ENCODE data around the gene MRPL24. TPM values are rescaled to one million over a fixed set of nuclear protein-coding genes. Genes with fewer than 3 reads are reported as not detected.

The MRPL24 gene
- polyA plus RNA-seq, 2 of the 4 experiments (the other 2 are of a cell fraction): 170 to 198 TPM

- no peak for TF ChIP-seq NPAS2 (CRISPR knock-in tag; IDR thresholded peaks at IDR 0.05; ENCODE audit: borderline replicate concordance)
- TF ChIP-seq NFE2L2 (conservative IDR thresholded peaks at IDR 0.05; ENCODE audit: low read length): no peak
- TF ChIP-seq ZFP36 (IDR thresholded peaks at IDR 0.05; ENCODE audit: borderline replicate concordance, partially characterized antibody): no peak
- no peak; the same call in 1 of the 2 replicates for TF ChIP-seq PBX3 (IDR thresholded peaks at IDR 0.05)
- peak; percentile 85; the same call in 1 of the 2 replicates for TF ChIP-seq TFCP2L1 (CRISPR knock-in tag; IDR thresholded peaks at IDR 0.05)
Measured at GRCh38 chr1:156746728-156747631, 6.1 kb upstream of the MRPL24 start (continued).

- ChIA-PET POLR2A (interaction anchor here (1.0 to 3.1 kb wide), 3 partner anchors 18 to 21 kb away, joined by 7 to 21 read pairs (median 7); partner anchors contain the start of genes ISG20L2, METTL25B and PRCC), CTCF (interaction anchor here (0.6 to 10.5 kb wide), 4 partner anchors 12 to 87 kb away, joined by 3 to 130 read pairs (median 6); partner anchors contain the start of genes ISG20L2 and METTL25B)
- Histone ChIP-seq H3K27ac (peak overlapping the region; percentile 99 to 100), H3K4me3 (peak overlapping the region; percentile 92), H3K4me1 (peaks cover 52% of the 10 kb centered on the region), H3K4me2 (peak overlapping the region; percentile 92), H3K9me3 (no peaks in the 10 kb centered on the region)
- WGBS (ENCODE audit: missing lambda C conversion rate): 48% methylated on average over 6 of the region's 9 CpGs
- FAIRE-seq (no peak), DNase-seq (ENCODE audit: low read depth in 1 of 2, low spot score in 1 of 2) (no peak), ATAC-seq (no peak)
- TF ChIP-seq USF2 (IDR thresholded peaks at IDR 0.05): peak; percentile 92
- TF ChIP-seq GATA3 (IDR thresholded peaks at IDR 0.05; ENCODE audit: borderline replicate concordance): no peak
Measured at GRCh38 chr1:156746406-156746727, 5.5 kb upstream of the MRPL24 start.

- Histone ChIP-seq H3K4me1 (peaks cover 53% of the 10 kb centered on the region), H3K27ac (peak overlapping the region; percentile 99 to 100), H3K4me3 (peak overlapping the region; percentile 92), H3K4me2 (peak overlapping the region; percentile 92), H3K9me3 (no peaks in the 10 kb centered on the region)
- DNase-seq (ENCODE audit: low read depth in 1 of 2, low spot score in 1 of 2) (no peak), ATAC-seq (no peak), FAIRE-seq (no peak)
- CTCF ChIA-PET: interaction anchor here (0.6 to 10.5 kb wide), 7 partner anchors 12 to 146 kb away, joined by 3 to 130 read pairs (median 4); partner anchors contain the start of genes ISG20L2 and METTL25B
- POLR2A ChIA-PET: interaction anchor here (1.0 to 3.1 kb wide), 3 partner anchors 18 to 21 kb away, joined by 7 to 21 read pairs (median 7); partner anchors contain the start of genes ISG20L2, METTL25B and PRCC
- TF ChIP-seq RARB (CRISPR knock-in tag; IDR thresholded peaks at IDR 0.05) (no peak), E2F6 (IDR thresholded peaks at IDR 0.05; ENCODE audit: borderline replicate concordance, low read depth) (no peak), PHF8 (IDR thresholded peaks at IDR 0.05; ENCODE audit: borderline replicate concordance, low read depth) (no peak), MAFK (IDR thresholded peaks at IDR 0.05; ENCODE audit: partially characterized antibody) (no peak), ELK1 (IDR thresholded peaks at IDR 0.05; ENCODE audit: low read depth, low read length) (no peak), KDM1A (IDR thresholded peaks at IDR 0.05; ENCODE audit: low read depth) (no peak), NFE2L2 (conservative IDR thresholded peaks at IDR 0.05; ENCODE audit: low read length) (no peak), POLR2AphosphoS2 (conservative IDR thresholded peaks at IDR 0.05; ENCODE audit: low read length) (no peak), PBX3 (IDR thresholded peaks at IDR 0.05) (no peak), ATOH8 (CRISPR knock-in tag; IDR thresholded peaks at IDR 0.05; ENCODE audit: low read depth) (no peak), TFCP2L1 (CRISPR knock-in tag; IDR thresholded peaks at IDR 0.05) (no peak), RAD21 (conservative IDR thresholded peaks at IDR 0.05 in 1 of 2, IDR thresholded peaks at IDR 0.05 in 1 of 2) (no peak), HES2 (IDR thresholded peaks at IDR 0.05) (no peak), FOSB (CRISPR knock-in tag; IDR thresholded peaks at IDR 0.05) (no peak), CEBPB (IDR thresholded peaks at IDR 0.05) (no peak)
- WGBS (ENCODE audit: missing lambda C conversion rate): 78% methylated on average over 3 of the region's 3 CpGs
Measured at GRCh38 chr1:156745881-156746280, 5.0 kb upstream of the MRPL24 start.

All from A549 (cell line).